GM19324 (cell line): Measurements from ENCODE around the gene STMN1.

ENCODE experiments used
- ATAC-seq: cut with Tn5 transposase; IDR thresholded peaks from one replicate; pipeline ENCODE4 v1.9.1; 2021; ENCODE audit warnings: mild to moderate bottlenecking, moderate library complexity; ENCODE audit not compliant: unreplicated experiment, low FRiP score

The STMN1 gene

DNA sequence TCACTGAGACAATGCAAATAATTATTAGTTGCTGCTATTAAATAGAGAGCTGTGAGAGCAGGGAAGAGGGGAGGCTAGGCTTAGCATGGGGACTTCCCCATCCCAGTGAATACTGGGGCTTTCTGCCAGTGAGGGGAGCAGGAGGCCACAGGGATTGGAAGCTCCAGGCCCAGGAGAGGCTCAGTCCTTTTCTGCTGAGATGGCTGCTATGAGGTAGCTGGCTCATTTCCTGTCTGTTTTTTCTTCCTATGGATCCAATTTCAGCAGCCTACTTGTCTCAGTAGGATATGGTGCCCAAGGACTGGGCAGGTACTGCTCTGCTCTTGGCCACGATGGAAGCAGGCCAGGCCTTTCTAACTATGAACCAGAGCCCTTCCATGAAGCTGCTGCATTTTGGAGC lies 10.0 kb downstream of the STMN1 start:
- no peak for ATAC-seq

DNA sequence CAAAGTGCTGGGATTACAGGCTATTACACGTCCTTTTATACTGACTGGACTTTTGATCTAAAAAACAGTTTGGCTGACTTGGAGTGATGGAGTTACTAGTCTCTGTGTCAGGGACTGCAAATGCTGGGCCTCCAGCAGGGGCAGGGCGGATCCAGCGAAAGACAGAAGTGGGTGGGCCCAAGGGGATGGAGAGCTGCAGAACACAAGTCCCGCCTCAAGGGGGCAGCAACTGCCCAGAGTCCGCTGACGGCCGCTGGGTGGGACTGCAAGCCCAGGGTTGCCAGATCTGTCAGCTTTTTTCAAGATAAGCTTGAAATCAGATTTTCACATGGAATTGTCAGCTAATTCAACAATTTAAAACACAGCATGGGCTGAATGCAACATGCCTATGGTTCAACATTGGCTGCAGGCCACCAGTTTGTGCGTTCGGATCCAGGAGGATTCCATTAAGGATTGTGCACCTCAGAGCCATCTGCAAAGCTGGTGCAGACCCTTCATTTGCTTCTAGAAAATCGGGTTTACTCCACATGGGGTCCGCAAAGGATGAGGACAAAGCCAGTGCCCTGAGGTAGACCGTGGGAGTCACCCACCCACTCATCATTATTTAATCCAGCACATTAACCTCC lies 10.7 kb downstream of the STMN1 start:
- ATAC-seq: peak; percentile 75

DNA sequence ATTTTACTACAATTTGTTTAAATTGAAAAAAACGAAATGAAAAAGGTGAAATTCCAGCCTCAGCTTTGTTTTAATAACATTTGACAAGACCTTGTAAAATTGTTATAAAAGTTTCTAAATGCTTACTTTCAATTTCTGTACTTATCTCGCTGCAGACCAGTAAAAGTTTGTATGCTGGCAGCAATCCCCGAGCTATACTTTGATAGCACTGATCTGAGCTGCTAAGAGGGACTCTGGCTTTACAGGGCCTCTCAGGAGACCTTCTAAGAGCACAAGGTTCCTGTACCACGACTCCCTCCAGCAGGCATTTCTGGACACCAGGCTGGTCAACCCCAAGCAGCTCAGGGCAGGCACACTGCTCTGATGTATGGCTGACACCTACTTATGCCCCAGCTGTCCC lies 13.1 kb downstream of the STMN1 start:
- ATAC-seq: no peak

DNA sequence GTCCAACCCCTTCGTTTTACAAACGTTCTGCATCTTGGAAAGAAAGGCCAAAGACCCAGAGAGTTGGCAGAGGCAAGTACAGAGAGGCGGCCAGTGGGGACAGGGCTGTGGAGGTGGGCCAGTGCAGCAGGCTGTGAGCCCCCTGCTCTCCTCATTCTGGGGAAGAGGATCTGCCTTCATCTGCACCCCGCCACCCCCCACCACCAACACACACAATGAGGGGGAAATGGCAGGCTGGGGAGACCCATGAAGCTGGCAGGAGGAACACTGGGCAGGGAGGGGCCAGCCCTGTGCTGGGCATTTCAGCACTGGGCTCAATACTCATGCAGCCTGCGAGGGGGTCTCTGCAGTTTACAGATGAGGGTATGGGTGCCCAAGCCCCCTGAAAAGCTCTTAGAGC lies 14.6 kb downstream of the STMN1 start:
- ATAC-seq: no peak

DNA sequence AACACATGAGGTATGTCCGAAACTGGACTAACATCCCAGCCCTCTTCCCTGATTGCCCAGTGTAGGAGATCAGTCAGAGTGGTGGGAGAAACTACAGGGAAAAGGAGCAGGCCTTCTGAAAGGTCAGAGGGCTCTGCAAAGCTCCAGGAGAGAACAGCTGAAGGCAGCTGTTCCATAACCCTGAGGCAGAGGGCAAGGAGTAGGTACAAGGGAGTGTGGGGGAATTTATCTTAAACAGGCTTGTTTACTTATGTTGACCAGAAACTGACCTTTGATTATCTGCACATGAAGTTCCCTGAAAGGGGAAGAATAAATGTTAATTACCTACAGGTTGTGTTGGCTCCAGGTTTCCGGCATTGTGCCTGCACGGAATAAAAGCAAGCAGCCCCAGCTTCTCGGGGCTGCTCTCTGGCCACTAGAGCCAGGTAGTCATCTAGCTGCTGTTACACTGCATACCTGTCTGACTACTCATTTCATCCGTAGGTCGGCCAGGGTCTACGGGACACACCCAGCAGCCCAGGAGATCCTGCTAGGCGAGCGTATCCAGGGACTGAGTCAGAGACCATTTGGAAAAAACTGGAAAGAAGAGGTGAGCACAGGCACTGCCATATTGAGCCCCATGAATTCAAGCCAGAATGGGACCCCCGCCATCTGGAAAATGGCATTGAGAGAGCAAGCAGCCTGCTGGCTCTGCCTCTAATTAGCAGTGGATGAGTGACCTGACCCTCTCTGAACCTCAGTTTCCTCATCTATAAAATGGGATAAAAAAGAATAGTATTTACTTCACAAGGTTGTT lies 15.8 kb downstream of the STMN1 start:
- ATAC-seq: no peak

DNA sequence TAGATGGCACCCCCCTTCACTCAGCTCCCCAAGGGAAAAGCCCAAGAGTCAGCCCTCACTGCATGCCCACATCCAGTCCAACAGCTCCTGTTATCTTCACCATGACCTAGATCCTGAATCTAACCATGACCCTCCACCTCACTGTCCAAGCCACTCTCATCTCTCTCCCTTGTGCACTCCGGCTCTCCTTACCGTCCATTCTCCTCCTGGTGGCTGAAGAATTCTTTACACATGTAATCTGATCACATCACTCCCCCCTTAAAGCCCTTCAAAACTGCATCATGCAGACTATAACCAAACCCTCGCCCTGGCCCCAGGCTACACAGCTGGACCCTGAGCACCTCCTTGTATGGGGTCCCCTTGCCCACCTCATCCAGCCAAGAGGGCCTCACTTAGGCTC lies 16.7 kb downstream of the STMN1 start:
- no peak for ATAC-seq

DNA sequence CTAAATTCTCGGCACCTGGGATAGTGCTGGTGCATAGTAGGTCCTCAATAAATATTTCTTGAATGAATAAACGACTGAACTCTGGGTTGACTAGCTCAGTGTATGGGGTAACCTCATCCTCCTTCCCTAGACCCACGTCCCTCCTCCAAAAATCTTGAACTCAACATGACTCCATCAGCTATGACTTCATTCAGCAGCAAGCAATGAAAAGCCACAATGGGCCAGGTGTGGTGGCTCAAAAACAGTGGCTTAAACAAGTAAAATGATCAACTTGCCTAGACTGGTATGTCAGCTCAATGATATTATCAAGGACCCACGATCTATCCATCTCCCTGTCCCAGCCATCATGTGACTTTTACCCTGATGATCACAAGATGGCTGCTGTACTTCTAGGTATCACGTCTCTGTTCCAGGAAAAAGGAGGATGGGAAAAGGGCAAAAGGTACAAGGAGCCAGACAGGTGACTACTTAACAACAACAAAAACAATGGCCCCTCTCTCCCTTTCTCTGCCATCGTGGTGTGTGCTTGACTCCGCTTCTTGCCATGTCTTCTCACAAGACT lies 17.7 kb downstream of the STMN1 start:
- no peak for ATAC-seq

DNA sequence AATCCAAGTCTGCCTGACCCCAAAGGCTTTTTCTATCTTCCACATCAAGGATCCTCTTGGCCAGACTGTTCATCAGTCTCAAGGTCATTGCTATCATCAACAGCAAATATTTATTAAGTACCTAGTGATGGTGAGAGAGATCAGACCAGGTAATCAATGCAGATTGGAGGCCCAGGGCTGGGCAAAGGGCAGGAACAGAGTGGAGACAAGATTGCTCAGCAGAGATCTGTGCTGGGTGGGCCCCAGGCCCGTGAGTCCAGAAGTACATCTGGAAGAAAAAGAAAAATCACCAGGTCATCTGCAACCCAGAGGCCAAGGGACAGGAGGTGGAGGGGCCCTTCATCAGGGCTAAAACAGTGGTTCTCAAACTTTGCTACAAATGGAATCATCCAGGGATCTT lies 20.6 kb downstream of the STMN1 start:
- ATAC-seq: no peak

DNA sequence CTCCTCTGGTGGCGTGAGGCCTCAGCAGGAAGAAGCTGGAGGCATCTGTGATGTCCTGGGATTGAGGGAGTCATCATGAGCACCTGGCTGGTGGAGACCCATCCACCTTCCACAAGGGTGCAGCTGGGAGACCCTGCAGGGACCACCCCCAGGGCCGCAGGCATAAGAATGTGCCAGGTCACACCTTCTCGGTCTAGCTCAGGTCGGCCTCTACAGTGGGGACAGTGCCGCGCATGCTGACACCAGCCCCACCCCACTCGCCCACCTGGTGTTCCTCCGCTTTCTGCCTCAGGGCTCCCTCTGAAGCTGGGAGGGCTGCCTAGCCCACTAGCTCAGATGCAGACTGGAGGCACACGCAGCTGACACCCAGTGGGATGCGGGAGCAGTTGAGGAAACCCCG lies 25.0 kb downstream of the STMN1 start:
- ATAC-seq: no peak

DNA sequence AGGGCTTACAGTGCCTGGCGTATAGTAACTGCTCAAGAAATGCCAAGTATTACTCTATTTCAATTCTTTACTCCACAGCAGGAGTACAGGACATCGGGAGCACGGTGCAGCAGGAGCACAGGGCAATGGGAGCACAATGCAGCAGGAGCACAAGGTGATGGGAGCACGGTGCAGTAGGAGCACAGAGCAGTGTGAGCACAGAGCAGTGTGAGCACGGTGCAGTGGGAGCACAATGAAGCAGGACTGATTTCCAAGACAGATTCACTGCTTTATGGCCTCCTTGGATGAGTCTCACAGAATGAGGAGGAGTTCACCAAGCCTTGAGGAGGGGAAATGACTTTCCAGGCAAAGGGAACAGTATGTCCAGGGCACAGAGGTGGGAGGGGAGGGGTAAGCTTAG lies 25.7 kb downstream of the STMN1 start:
- no peak for ATAC-seq

DNA sequence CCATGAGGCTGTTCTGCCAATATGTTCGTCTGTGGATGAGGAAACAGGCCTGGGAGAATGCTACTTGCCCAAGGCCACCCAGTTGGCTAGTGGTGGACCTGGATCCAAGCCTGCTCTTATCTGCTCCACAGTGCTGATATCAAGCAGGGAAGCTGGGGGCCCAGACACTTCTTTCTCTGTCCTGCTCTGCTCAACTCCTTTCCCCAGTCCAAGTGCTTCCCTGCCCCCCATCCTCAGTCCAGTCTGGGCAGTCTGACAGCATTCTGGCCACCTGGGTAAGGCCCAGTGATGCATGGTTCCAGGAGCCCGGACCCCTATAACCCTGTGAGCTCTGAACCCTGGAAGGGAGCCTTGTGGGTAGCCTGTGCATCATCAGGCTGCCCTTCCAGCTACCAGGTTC lies 26.5 kb downstream of the STMN1 start:
- ATAC-seq: no peak

DNA sequence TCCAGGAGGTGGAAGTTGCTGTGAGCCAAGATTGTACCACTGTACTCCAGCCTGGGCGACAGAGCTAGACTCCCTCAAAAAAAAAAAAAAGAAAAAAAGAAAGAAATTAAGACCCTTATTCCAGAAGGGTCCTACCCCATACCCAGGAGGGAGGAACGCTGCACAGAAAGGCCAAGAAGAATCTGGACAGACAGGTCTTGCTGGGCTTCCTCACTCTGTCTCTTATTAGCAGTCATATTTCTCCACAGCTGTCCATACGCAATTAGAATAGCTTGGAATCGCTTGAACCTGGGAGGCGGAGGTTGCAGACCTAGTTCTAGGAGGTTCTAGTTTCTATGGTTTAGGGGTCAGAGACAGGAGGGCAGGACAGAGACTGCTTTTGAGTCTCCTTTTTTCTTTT lies 27.5 kb downstream of the STMN1 start:
- ATAC-seq: no peak

DNA sequence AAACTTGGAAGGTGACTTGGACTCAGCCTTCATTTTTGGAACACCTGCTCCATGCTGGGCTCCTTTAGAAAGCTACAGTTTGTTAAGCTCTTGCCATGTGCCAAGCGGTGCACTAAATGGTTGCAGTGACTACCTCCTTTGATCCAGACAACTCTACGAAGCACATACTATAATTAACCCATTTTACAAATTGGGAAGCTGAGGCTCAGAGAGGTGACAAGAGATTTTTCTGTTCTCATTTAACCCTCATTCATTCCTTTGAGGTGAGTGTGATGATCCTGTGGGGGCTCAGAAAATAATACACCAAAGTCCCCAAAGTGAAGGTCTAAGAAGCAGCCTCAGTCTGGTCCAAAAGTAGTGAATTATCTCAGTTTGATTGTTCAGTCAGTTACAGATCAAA lies 29.1 kb downstream of the STMN1 start:
- no peak for ATAC-seq

DNA sequence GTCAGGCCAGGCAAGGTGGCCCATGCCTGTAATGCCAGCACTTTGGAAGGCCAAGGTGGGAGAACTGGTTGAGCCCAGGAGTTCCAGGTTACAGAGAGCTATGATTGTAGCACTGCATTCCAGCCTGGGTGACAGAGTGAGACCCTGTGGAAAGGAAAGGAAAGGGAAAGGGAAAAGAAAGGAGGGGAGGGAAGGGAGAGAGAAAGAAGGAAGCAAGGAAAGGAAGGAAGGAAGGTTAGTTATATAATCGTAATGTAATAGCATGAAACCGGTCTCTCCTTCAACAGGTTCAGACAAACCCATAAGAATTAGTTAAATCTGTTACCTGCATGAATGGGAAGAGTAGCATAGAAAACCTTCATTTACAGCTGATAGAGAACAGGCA lies 29.5 kb downstream of the STMN1 start:
- ATAC-seq: no peak

DNA sequence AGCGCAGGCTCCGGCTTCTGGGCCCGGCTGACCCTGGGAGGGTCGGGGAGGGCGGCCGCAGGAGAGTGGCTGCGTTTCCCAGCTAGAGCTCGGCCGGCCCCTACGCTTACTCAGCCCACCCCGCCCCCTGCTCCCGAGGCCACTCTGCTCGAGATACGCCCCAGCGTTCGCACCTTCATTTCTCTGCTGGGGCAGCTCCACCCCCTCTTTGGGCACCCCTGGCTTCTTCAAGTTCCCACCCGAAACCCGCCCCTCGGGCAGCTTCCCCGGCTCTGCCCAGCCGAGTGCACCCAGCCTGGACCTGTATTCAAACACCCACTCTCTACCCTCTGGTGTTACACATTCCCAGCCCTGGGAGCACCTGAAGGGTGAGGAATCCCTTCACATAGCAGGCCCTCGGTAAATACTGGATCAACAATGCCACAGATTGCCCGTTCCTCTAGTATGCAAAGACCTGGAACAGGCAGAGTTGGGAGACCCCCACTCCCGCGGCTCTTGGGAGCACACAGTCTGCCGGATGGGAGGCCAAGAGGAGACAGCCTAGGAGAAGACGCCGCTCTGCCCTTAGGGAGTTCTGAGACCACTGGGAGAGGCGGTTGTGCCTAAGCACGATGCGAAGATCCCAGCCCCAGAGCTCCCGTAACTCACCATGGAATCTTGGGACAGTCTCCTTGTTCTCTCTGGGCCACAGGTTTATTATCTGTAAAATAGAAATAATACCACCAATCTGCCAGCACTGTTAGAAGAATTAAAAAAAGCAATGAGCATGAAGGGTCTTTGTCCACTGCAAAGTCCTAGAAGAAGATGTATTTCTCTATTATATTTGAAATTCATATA lies 30.1 kb downstream of the STMN1 start:
- peak; percentile 25 for ATAC-seq

DNA sequence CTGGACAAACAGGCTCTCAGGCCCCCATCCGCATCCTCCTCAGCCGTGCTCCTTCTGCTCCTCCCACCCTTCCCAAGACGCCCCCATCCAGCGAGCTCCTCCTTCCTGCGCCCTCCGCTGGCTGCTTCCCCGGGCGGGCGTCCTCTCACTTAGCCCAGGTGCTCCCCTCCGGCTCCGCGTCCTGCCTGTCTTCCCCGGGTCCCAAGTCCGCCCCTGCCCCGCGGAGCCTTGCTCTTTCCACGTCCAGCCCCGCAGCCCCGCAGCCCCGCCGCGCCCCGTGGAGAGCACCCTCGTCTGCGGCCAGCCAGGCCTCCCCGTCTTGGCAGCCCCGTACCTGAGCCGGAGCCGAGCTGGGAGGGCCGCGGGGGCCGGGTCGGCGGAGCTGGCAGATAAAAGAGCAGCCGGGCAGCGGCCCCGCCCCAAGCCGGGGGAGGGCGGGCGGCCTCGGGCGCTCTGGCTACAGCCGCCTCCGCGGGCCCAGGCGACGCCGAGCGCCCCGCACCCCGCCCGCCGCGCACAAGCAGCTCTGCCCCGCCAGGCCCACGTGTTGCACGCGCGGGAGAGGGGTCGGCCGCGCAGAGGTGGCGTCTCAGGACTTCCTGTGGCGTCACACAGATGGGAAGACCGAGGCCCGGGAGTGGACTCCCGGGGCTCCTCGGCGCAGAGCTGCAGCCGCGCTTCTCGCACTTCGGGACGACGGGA lies 30.9 kb downstream of the STMN1 start, which contains the start of gene PAQR7:
TSS of gene PAQR7 (minus strand) at position 555 of the 702 bp plus-strand sequence. CDS start 11,869 bp downstream, outside the sequence.
- ATAC-seq: peak; percentile 74

DNA sequence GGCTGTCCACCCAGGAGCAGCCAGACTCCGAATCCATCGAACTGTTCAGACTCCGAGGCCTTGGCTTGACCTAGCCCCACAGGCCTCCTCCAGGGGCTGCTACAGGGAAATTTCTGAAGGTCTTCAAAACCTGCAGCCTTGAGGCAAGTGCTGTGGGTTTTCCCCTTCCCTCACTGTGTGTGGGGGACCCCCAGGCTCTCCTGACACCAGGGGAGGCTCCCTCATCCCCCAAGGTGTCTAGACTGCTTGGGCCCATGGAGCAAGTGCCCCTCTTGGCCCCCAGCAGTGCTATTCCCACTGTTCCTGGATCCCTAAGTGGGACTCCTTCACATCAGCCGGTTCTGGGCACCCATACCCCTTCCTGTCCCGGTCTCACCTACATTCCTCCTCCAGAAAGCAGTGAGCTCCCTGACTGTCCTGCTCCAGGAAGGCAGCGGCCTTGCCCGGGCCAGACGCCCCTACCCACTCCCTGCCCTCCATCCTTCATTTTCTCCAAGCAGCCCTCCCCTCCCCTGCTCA lies 31.5 kb downstream of the STMN1 start:
- no peak for ATAC-seq

DNA sequence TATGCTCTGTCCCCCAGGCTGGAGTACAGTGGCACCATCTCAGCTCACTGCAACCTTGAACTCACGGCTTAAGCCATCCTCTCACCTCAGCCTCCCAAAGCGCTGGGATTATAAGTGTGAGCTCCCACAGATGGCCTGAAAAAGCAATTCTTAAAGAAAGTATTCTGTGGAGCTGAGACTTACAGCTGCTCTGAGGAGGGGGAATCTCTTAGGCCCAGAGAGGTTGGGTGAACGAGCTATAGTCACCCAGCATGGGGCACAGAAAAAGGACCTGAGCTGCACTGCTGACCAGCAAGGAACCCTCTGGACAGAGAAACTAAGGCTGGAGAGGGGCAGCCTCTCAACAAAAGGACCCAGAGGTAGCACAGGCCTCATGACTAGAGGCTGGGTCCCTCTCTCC lies 32.0 kb downstream of the STMN1 start:
- ATAC-seq: no peak

DNA sequence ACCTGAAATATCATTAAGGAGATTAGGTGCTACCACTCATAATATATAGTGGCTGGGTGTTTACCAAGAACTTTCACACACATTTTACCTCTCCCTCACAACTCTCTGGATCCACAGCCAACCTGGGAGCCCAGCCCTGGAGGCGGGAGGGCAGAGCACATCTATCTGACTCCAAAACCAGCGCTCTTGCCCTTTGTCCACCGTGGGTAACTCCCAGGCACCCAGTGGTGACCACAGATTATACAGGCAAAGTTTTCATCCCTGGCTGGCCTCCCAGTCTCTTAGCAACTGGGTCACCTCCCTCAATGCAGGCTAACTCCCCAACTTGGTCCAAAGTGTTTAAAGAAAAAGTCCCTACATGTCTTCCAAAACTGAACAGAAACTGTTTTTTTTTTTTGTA lies 33.1 kb downstream of the STMN1 start:
- ATAC-seq: no peak

DNA sequence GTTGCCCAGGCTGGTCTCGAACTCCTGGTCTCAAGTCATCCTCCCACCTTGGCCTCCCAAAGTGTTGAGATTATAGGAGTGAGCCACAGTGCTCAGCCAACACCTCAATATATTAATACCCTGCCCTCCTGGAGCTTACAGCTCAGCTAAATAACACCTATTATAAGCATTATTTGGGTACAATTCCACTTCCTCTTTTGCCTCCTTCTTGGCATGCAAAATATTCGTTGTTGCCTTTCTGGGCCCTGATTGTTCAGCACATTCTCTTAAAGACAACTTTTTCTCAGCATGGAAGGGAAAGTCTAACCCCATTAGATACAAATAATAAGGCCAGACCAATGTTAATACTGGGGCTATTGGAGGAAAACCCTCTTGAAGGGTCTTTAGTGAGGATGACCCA lies 33.5 kb downstream of the STMN1 start:
- no peak for ATAC-seq
